Mesenchymal stem cell (in vitro differentiated cells and primary cell): Measurements from ENCODE around the gene HIVEP2.

ENCODE experiments used
- DNase-seq: peaks from one replicate; pipeline ENCODE4 v3.0.0-alpha.2; 2013
- H2AFZ ChIP-seq: one replicate; pipeline ENCODE4 v1.6.1; 2013; ENCODE audit warnings: low read depth, mild to moderate bottlenecking, control low read depth, inconsistent platforms, low read length, moderate library complexity
- H2AK5ac ChIP-seq: 2 replicates; pipeline ENCODE4 v1.6.1; 2013; ENCODE audit warnings: low read length, moderate library complexity, mild to moderate bottlenecking, inconsistent platforms; ENCODE audit not compliant: severe bottlenecking
- H2BK120ac ChIP-seq: one replicate; pipeline ENCODE4 v1.6.1; 2013; ENCODE audit warnings: low read depth, mild to moderate bottlenecking, inconsistent platforms, low read length, moderate library complexity
- H2BK12ac ChIP-seq, 2 experiments: one replicate each; pipeline ENCODE4 v1.6.1; 2013; ENCODE audit warnings: inconsistent platforms in 2 of 2, low read length in 2 of 2, mild to moderate bottlenecking in 2 of 2, moderate library complexity in 2 of 2, control low read depth in 1 of 2
- H2BK15ac ChIP-seq: one replicate; pipeline ENCODE4 v1.6.1; 2013; ENCODE audit warnings: mild to moderate bottlenecking, low read depth, inconsistent platforms; ENCODE audit not compliant: poor library complexity, severe bottlenecking
- H2BK5ac ChIP-seq: 2 replicates; pipeline ENCODE4 v1.6.1; 2013; ENCODE audit warnings: low read depth, mild to moderate bottlenecking, low read length, control low read depth, inconsistent platforms; ENCODE audit not compliant: poor library complexity, severe bottlenecking
- H3K14ac ChIP-seq, 2 experiments: one replicate each; pipeline ENCODE4 v1.6.1; 2013; ENCODE audit warnings: inconsistent platforms in 2 of 2, low read length in 2 of 2, control low read depth in 1 of 2, mild to moderate bottlenecking in 1 of 2, moderate library complexity in 1 of 2
- H3K18ac ChIP-seq, 2 experiments: one replicate each; pipeline ENCODE4 v1.6.1; 2013; ENCODE audit warnings: inconsistent platforms in 2 of 2, low read length in 2 of 2, control low read depth in 1 of 2, low read depth in 1 of 2, mild to moderate bottlenecking in 1 of 2
- H3K23ac ChIP-seq, 2 experiments: one replicate each; pipeline ENCODE4 v1.6.1; 2013; ENCODE audit warnings: inconsistent platforms in 2 of 2, low read length in 2 of 2, mild to moderate bottlenecking in 2 of 2, moderate library complexity in 2 of 2, control low read depth in 1 of 2
- H3K27ac ChIP-seq: 2 replicates; pipeline ENCODE4 v1.5.1; 2013; ENCODE audit warnings: mild to moderate bottlenecking, moderate library complexity, low read length, control low read depth, inconsistent platforms; ENCODE audit not compliant: poor library complexity, severe bottlenecking
- H3K27me3 ChIP-seq, 2 experiments: 2 replicates each; pipeline versions ENCODE4 v1.6.1 to v1.7.0; 2013; ENCODE audit warnings: low read length in 2 of 2, mild to moderate bottlenecking in 2 of 2, moderate library complexity in 2 of 2, control low read depth in 1 of 2, inconsistent platforms in 1 of 2; ENCODE audit not compliant: control insufficient read depth in 1 of 2, insufficient read depth in 1 of 2
- H3K36me3 ChIP-seq, 2 experiments: 2 replicates each; pipeline versions ENCODE4 v1.6.1 to v1.7.0; 2013; ENCODE audit warnings: low read length in 2 of 2, control low read depth in 1 of 2, inconsistent platforms in 1 of 2, low read depth in 1 of 2, mild to moderate bottlenecking in 1 of 2; ENCODE audit not compliant: insufficient read depth in 2 of 2, control insufficient read depth in 1 of 2
- H3K4ac ChIP-seq, 2 experiments: one replicate each; pipeline ENCODE4 v1.6.1; 2013; ENCODE audit warnings: inconsistent platforms in 2 of 2, low read length in 2 of 2, mild to moderate bottlenecking in 2 of 2, moderate library complexity in 2 of 2, control low read depth in 1 of 2, low read depth in 1 of 2
- H3K4me1 ChIP-seq: 2 replicates; pipeline ENCODE4 v1.6.1; 2013; ENCODE audit warnings: low read depth, low read length, control low read depth; ENCODE audit not compliant: control insufficient read depth, insufficient read depth
- H3K4me2 ChIP-seq: 2 replicates; pipeline ENCODE4 v1.6.1; 2013; ENCODE audit warnings: low read length, mild to moderate bottlenecking, inconsistent platforms; ENCODE audit not compliant: poor library complexity, severe bottlenecking
- H3K4me3 ChIP-seq, 2 experiments: 2 replicates each; pipeline versions ENCODE4 v1.5.1 to v1.7.0; 2013; ENCODE audit warnings: low read length in 2 of 2, mild to moderate bottlenecking in 2 of 2, control low read depth in 1 of 2, low read depth in 1 of 2; ENCODE audit not compliant: insufficient read depth in 1 of 2
- H3K79me1 ChIP-seq: replicated peaks from 2 replicates; pipeline ENCODE4 v1.6.1; 2013; ENCODE audit warnings: mild to moderate bottlenecking, control low read depth, low read length, inconsistent platforms; ENCODE audit not compliant: poor library complexity, severe bottlenecking
- H3K9ac ChIP-seq: 2 replicates; pipeline ENCODE4 v1.7.0; 2013; ENCODE audit warnings: mild to moderate bottlenecking, low read length, moderate library complexity
- H3K9me3 ChIP-seq: 2 replicates; pipeline ENCODE4 v1.7.0; 2013; ENCODE audit warnings: mild to moderate bottlenecking, low read length; ENCODE audit not compliant: control insufficient read depth
- H4K8ac ChIP-seq: one replicate; pipeline ENCODE4 v1.6.1; 2013; ENCODE audit warnings: inconsistent platforms, mild to moderate bottlenecking, low read length, moderate library complexity
- H4K91ac ChIP-seq: one replicate; pipeline ENCODE4 v1.6.1; 2013; ENCODE audit warnings: mild to moderate bottlenecking, low read length, inconsistent platforms
- WGBS: methylation state at CpG from one replicate; pipeline ENCODE4 v1.1.7; 2013; ENCODE audit warnings: mixed read lengths; 5-methylcytosine and 5-hydroxymethylcytosine counted together

The HIVEP2 gene

DNA sequence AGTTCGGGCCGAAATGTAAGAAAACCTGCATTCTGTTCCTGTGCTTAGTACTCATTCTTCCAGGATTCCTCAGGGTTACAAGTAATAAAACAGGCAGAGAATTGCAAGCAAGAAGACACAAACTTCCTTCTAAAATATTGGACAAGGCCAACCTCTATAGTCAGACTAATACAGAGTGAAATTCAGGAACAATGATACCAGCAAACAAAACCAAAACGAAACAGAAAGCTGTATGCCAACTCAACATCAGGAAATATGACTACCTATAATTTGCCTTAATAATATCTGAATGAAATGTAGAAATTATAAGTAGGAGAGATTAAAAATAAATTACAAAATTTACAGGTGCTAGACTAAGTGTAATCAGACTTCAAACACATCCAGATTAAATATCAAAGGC lies 238.8 kb downstream of the HIVEP2 start:
- Histone ChIP-seq H3K4ac (no peak overlapping the region), H2BK15ac (no peak overlapping the region), H3K4me2 (no peak overlapping the region), H3K27me3 (no peaks in the 10 kb centered on the region), H2BK5ac (no peak overlapping the region), H3K18ac (no peak overlapping the region), H3K36me3 (no peaks in the 10 kb centered on the region), H3K14ac (no peak overlapping the region), H3K23ac (no peak overlapping the region), H4K91ac (no peak overlapping the region), H3K9ac (no peak overlapping the region), H2BK120ac (no peak overlapping the region), H3K4me1 (no peaks in the 10 kb centered on the region), H3K4me3 (no peak overlapping the region), H3K9me3 (no peaks in the 10 kb centered on the region), H2BK12ac (no peak overlapping the region), H4K8ac (no peak overlapping the region), H2AK5ac (no peak overlapping the region), H3K27ac (no peak overlapping the region), H3K79me1 (no peaks in the 10 kb centered on the region), H2AFZ (no peak overlapping the region)
- 98% methylated on average over 2 of the region's 3 CpGs for WGBS
- no peak for DNase-seq

DNA sequence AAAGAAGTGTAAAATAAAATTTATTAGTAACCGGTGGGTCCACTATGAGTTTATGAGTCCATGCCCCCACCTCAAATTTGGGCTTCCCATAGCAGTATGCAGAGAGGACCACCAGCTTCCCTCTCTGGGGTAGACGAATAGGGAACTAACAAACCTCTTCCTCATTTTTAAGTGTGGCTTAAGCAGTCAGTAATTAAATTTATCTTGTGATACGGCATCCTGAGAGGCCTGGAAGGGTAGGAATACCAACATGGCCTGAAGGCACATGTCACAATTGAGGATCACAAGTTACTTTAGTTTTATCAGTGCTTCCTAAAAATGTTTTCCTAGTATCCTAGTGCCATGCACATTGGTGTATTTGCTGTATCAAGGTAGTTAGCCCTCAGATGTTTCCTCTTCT lies 239.9 kb downstream of the HIVEP2 start:
- Histone ChIP-seq H3K27me3 (no peaks in the 10 kb centered on the region), H2AFZ (no peak overlapping the region), H2AK5ac (no peak overlapping the region), H2BK12ac (no peak overlapping the region), H3K14ac (no peak overlapping the region), H3K4me3 (no peak overlapping the region), H2BK5ac (no peak overlapping the region), H2BK120ac (no peak overlapping the region), H3K9ac (no peak overlapping the region), H3K4me2 (no peak overlapping the region), H3K18ac (no peak overlapping the region), H4K8ac (no peak overlapping the region), H4K91ac (no peak overlapping the region), H2BK15ac (no peak overlapping the region), H3K36me3 (no peaks in the 10 kb centered on the region), H3K79me1 (no peaks in the 10 kb centered on the region), H3K27ac (no peak overlapping the region), H3K23ac (no peak overlapping the region), H3K9me3 (no peaks in the 10 kb centered on the region), H3K4ac (no peak overlapping the region), H3K4me1 (no peaks in the 10 kb centered on the region)
- no peak for DNase-seq
- WGBS, result 91% methylated on average over 1 of the region's 3 CpGs

GRCh38 chr6:142702501-142703460 lies 242.2 kb downstream of the HIVEP2 start:
- Histone ChIP-seq H3K27ac (no peak overlapping the region), H4K91ac (no peak overlapping the region), H2BK120ac (no peak overlapping the region), H3K27me3 (no peaks in the 10 kb centered on the region), H2AK5ac (no peak overlapping the region), H4K8ac (no peak overlapping the region), H3K18ac (no peak overlapping the region), H3K9me3 (no peaks in the 10 kb centered on the region), H3K79me1 (no peaks in the 10 kb centered on the region), H2BK5ac (no peak overlapping the region), H3K4ac (no peak overlapping the region), H3K36me3 (no peaks in the 10 kb centered on the region), H3K23ac (no peak overlapping the region), H3K9ac (no peak overlapping the region), H2AFZ (no peak overlapping the region), H3K4me2 (no peak overlapping the region), H3K14ac (no peak overlapping the region), H3K4me3 (no peak overlapping the region), H2BK15ac (no peak overlapping the region), H2BK12ac (no peak overlapping the region), H3K4me1 (no peaks in the 10 kb centered on the region)
- no peak for DNase-seq
- 67% methylated on average over 12 of the region's 12 CpGs for WGBS
